ENCODE measurements around the gene TRPM2. TPM values are rescaled to one million over a fixed set of nuclear protein-coding genes. Genes with fewer than 3 reads are reported as not detected.

Gene TRPM2
- total RNA-seq, 2 experiments from 2014 or later: 35.6 to 40.9 TPM

DNA sequence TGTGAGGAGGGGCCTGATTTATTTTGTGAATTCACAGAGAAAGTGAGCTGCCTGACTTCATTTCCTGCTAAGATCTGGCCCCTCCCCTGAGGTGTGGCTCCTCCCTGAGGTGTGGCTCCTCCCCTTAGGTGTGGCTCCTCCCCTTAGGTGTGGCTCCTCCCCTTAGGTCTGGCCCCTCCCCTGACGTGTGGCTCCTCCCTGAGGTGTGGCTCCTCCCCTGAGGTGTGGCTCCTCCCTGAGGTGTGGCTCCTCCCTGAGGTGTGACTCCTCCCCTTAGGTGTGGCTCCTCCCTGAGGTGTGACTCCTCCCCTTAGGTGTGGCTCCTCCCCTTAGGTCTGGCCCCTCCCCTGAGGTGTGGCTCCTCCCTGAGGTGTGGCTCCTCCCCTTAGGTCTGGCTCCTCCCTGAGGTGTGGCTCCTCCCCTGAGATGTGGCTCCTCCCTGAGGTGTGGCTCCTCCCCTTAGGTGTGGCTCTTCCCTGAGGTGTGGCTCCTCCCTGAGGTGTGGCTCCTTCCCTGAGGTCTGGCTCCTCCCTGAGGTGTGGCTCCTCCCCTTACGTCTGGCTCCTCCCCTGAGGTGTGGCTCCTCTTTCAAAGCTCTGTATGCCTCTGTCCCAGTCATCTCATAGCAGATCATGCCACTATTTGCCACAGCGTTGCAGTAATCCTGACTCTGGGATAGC lies 75.0 kb downstream of the TRPM2 start:
- Mint-ChIP-seq H3K27ac (no peak overlapping the region), H3K4me1 (ENCODE audit: low read depth) (no peaks in the 10 kb centered on the region), H3K9me3 (ENCODE audit: insufficient read depth) (peaks cover 13% of the 10 kb centered on the region), H3K36me3 (ENCODE audit: low read depth) (peaks cover 31% of the 10 kb centered on the region), H3K27me3 (ENCODE audit: low read depth) (no peaks in the 10 kb centered on the region), H3K4me3 (no peak overlapping the region)
- DNase-seq (peak; percentile 62), ATAC-seq (peak; percentile 47)
- ChIA-PET CTCF (no interaction called here), POLR2A (interaction anchor here (0.6 kb wide), 1 partner anchor 839 kb away, joined by 3 read pairs; no protein-coding TSS in a partner anchor)

DNA sequence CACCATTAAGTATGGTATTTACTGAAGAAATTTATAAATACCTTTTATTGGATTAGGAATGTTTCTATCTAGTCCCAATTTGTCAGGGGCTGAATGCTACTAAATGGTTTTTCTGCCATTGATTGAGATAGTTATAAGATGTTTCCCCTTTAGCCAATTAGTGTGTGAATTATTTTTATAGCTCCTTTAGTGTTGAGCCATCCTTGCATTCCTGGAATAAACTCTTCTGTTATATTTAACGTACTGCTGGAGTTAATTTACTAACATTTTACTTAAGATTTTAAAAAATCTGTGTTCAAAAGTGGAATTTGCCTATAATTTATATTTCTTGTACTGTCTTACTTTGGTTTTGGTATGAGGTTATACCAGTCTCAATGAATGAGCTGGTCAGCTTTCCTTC lies 76.5 kb downstream of the TRPM2 start:
- peaks cover 31% of the 10 kb centered on the region for H3K36me3 Mint-ChIP-seq (ENCODE audit: low read depth)
- H3K9me3 Mint-ChIP-seq (ENCODE audit: insufficient read depth): peaks cover 13% of the 10 kb centered on the region
- H3K4me1 Mint-ChIP-seq (ENCODE audit: low read depth): no peaks in the 10 kb centered on the region
- ATAC-seq (no peak), DNase-seq (no peak)
- H3K27ac Mint-ChIP-seq: no peak overlapping the region
- ChIA-PET POLR2A (no interaction called here), CTCF (interaction anchor here (0.6 to 1.3 kb wide), 3 partner anchors 22 to 131 kb away, joined by 3 to 4 read pairs (median 3); no protein-coding TSS in a partner anchor)
- H3K27me3 Mint-ChIP-seq (ENCODE audit: low read depth): no peaks in the 10 kb centered on the region
- no peak overlapping the region for H3K4me3 Mint-ChIP-seq

DNA sequence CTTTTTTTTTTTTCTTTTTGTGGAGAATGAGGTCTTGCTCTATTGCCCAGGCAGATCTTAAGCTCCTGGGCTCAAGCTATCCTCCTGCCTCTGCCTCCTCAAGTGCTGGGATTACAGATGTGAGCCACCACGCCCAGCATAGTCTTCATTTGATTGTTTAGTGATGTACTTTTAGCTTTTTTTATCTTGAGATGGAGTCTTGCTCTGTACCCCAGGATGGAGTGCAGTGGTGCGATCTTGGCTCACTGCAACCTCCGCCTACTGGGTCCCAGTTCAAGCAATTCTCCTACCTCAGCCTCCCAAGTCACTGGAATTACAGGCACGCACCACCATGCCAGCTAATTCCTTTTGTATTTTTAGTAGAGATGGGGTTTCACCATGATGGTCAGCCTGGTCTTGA lies 77.9 kb downstream of the TRPM2 start:
- peaks cover 13% of the 10 kb centered on the region for H3K9me3 Mint-ChIP-seq (ENCODE audit: insufficient read depth)
- no peak overlapping the region for H3K4me3 Mint-ChIP-seq
- H3K4me1 Mint-ChIP-seq (ENCODE audit: low read depth): no peaks in the 10 kb centered on the region
- ChIA-PET POLR2A (interaction anchor here (1.0 kb wide), 1 partner anchor 10 kb away, joined by 4 read pairs; no protein-coding TSS in a partner anchor), CTCF (no interaction called here)
- no peak for DNase-seq
- H3K36me3 Mint-ChIP-seq (ENCODE audit: low read depth): peaks cover 34% of the 10 kb centered on the region
- H3K27ac Mint-ChIP-seq: no peak overlapping the region
- ATAC-seq: no peak
- H3K27me3 Mint-ChIP-seq (ENCODE audit: low read depth): no peaks in the 10 kb centered on the region

GRCh38 chr21:44432841-44433790 lies 79.7 kb downstream of the TRPM2 start:
- no peak for DNase-seq
- POLR2A ChIA-PET: no interaction called here
- H3K27me3 Mint-ChIP-seq (ENCODE audit: low read depth): no peaks in the 10 kb centered on the region
- H3K4me1 Mint-ChIP-seq (ENCODE audit: low read depth): no peaks in the 10 kb centered on the region
- CTCF ChIA-PET: no interaction called here
- no peak for ATAC-seq
- no peak overlapping the region for H3K4me3 Mint-ChIP-seq
- H3K36me3 Mint-ChIP-seq (ENCODE audit: low read depth): peaks cover 22% of the 10 kb centered on the region
- no peak overlapping the region for H3K27ac Mint-ChIP-seq
- H3K9me3 Mint-ChIP-seq (ENCODE audit: insufficient read depth): peaks cover 13% of the 10 kb centered on the region

DNA sequence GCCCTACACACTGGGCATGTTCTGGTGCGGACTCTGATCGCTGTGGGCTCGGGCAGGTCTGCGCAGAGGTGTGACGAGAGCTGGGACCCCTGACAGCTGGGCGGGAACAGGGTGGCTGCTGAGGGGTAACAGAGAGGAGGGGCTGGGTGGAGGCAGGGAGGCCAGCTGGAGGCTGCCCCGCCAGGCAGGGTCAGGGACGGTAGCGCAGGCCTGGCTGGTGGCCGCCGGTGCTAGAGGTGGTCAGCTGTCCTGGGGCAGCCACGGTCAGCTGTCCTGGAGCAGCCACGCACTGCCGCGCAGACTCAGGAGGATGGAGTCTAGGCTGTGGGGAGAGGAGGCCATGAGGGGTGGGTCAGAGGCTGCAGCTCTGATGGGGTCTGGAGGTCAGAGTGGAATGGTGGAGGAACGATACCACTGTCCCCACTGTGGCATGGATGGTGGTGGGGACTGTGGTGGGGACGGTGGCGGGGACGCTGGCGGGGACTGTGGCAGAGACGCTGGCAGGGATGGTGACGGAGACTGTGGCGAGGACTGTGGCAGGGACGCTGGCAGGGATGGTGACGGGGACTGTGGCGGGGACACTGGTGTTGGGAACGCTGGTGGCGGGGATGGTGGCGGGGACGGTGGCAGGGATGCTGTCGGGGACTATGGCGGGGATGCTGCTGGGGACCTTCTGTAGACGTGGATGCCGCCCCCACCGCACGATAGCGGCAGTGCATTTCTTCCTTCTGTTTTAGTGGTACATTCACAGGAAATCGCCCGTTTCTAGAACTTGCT lies 80.6 kb downstream of the TRPM2 start:
- POLR2A ChIA-PET: no interaction called here
- CTCF ChIA-PET: no interaction called here
- Mint-ChIP-seq H3K36me3 (ENCODE audit: low read depth) (peaks cover 19% of the 10 kb centered on the region), H3K9me3 (ENCODE audit: insufficient read depth) (peaks cover 13% of the 10 kb centered on the region), H3K27me3 (ENCODE audit: low read depth) (no peaks in the 10 kb centered on the region), H3K27ac (no peak overlapping the region), H3K4me1 (ENCODE audit: low read depth) (no peaks in the 10 kb centered on the region), H3K4me3 (no peak overlapping the region)
- ATAC-seq (no peak), DNase-seq (no peak)

- ATAC-seq (no peak), DNase-seq (no peak)
- Mint-ChIP-seq H3K27me3 (ENCODE audit: low read depth) (no peaks in the 10 kb centered on the region), H3K36me3 (ENCODE audit: low read depth) (peaks cover 19% of the 10 kb centered on the region), H3K27ac (no peak overlapping the region), H3K4me1 (ENCODE audit: low read depth) (no peaks in the 10 kb centered on the region), H3K4me3 (no peak overlapping the region), H3K9me3 (ENCODE audit: insufficient read depth) (peaks cover 13% of the 10 kb centered on the region)
- ChIA-PET CTCF (no interaction called here), POLR2A (no interaction called here)
Observed at GRCh38 chr21:44434568-44434925, 81.1 kb downstream of the TRPM2 start.

- CTCF ChIA-PET: no interaction called here
- Mint-ChIP-seq H3K4me3 (no peak overlapping the region), H3K4me1 (ENCODE audit: low read depth) (no peaks in the 10 kb centered on the region), H3K9me3 (ENCODE audit: insufficient read depth) (peaks cover 8% of the 10 kb centered on the region), H3K36me3 (ENCODE audit: low read depth) (peaks cover 14% of the 10 kb centered on the region), H3K27me3 (ENCODE audit: low read depth) (no peaks in the 10 kb centered on the region), H3K27ac (no peak overlapping the region)
- POLR2A ChIA-PET: no interaction called here
- no peak for DNase-seq
- ATAC-seq: no peak
Observed at GRCh38 chr21:44434936-44435635, 81.7 kb downstream of the TRPM2 start.

DNA sequence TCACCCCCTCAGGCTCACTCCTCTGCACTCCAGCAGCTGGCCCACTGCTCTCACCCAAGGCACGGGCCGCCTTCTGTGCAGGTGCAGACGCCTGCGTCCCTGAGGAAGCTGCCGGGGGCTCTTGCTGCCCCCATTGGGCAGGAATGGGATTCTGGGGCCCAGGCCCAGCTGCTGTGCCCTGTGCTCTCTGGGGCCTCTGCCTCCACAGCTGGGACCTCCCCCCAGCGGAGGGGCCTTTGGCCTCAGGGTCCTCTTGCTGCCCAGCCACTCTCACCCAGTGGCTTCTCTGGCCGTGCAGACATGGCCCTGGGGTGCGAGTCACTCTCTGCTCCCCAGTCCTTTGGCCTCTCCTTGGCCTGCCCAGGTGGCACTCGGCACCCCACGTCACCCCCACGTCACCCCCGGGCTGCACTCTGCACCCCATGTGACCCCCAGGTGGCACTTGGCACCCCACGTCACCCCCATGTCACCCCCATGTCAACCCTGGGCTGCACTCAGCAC lies 82.7 kb downstream of the TRPM2 start:
- H3K9me3 Mint-ChIP-seq (ENCODE audit: insufficient read depth): peaks cover under 1% of the 10 kb centered on the region
- H3K4me1 Mint-ChIP-seq (ENCODE audit: low read depth): no peaks in the 10 kb centered on the region
- no peak overlapping the region for H3K4me3 Mint-ChIP-seq
- ATAC-seq (no peak), DNase-seq (no peak)
- no peak overlapping the region for H3K27ac Mint-ChIP-seq
- ChIA-PET CTCF (no interaction called here), POLR2A (no interaction called here)
- H3K36me3 Mint-ChIP-seq (ENCODE audit: low read depth): peaks cover 10% of the 10 kb centered on the region
- no peaks in the 10 kb centered on the region for H3K27me3 Mint-ChIP-seq (ENCODE audit: low read depth)

GRCh38 chr21:44436958-44437357 lies 83.5 kb downstream of the TRPM2 start:
- ChIA-PET POLR2A (no interaction called here), CTCF (no interaction called here)
- Mint-ChIP-seq H3K27me3 (ENCODE audit: low read depth) (no peaks in the 10 kb centered on the region), H3K9me3 (ENCODE audit: insufficient read depth) (no peaks in the 10 kb centered on the region), H3K36me3 (ENCODE audit: low read depth) (peaks cover 5% of the 10 kb centered on the region), H3K4me3 (no peak overlapping the region), H3K4me1 (ENCODE audit: low read depth) (no peaks in the 10 kb centered on the region), H3K27ac (no peak overlapping the region)
- DNase-seq (no peak), ATAC-seq (no peak)

GRCh38 chr21:44437371-44437695 lies 83.9 kb downstream of the TRPM2 start:
- Mint-ChIP-seq H3K4me1 (ENCODE audit: low read depth) (no peaks in the 10 kb centered on the region), H3K36me3 (ENCODE audit: low read depth) (peaks cover 3% of the 10 kb centered on the region), H3K27me3 (ENCODE audit: low read depth) (no peaks in the 10 kb centered on the region), H3K27ac (no peak overlapping the region), H3K4me3 (no peak overlapping the region), H3K9me3 (ENCODE audit: insufficient read depth) (no peaks in the 10 kb centered on the region)
- CTCF ChIA-PET: no interaction called here
- POLR2A ChIA-PET: no interaction called here
- DNase-seq (no peak), ATAC-seq (no peak)

- ChIA-PET POLR2A (no interaction called here), CTCF (no interaction called here)
- peaks cover 3% of the 10 kb centered on the region for H3K36me3 Mint-ChIP-seq (ENCODE audit: low read depth)
- no peaks in the 10 kb centered on the region for H3K9me3 Mint-ChIP-seq (ENCODE audit: insufficient read depth)
- ATAC-seq: no peak
- no peaks in the 10 kb centered on the region for H3K27me3 Mint-ChIP-seq (ENCODE audit: low read depth)
- no peaks in the 10 kb centered on the region for H3K4me1 Mint-ChIP-seq (ENCODE audit: low read depth)
- no peak overlapping the region for H3K27ac Mint-ChIP-seq
- H3K4me3 Mint-ChIP-seq: no peak overlapping the region
- DNase-seq: no peak
Observed at GRCh38 chr21:44437696-44438431, 84.4 kb downstream of the TRPM2 start.
